T-helper 1 cell treated with Interleukin-12 subunit alpha and Interleukin-12 subunit beta and Interleukin-4 antibody, amounts not matched to agents 30 μg/mL and 1 μg/mL, for 36 hours (primary cell): ENCODE measurements around the gene RAB38.

ENCODE experiments used
- H3K27ac Mint-ChIP-seq: one replicate; pipeline ENCODE4 v1.8.0; 2021; ENCODE audit warnings: mild to moderate bottlenecking, mixed read lengths
- H3K27me3 Mint-ChIP-seq: one replicate; pipeline ENCODE4 v1.8.0; 2021; ENCODE audit warnings: low read depth, mixed read lengths
- H3K36me3 Mint-ChIP-seq: one replicate; pipeline ENCODE4 v1.8.0; 2021; ENCODE audit warnings: low read depth, mixed read lengths
- H3K4me1 Mint-ChIP-seq: one replicate; pipeline ENCODE4 v1.8.0; 2021; ENCODE audit warnings: low read depth, mixed read lengths
- H3K4me3 Mint-ChIP-seq: one replicate; pipeline ENCODE4 v1.8.0; 2021; ENCODE audit warnings: mild to moderate bottlenecking, moderate library complexity, mixed read lengths
- H3K9me3 Mint-ChIP-seq: one replicate; pipeline ENCODE4 v1.8.0; 2021; ENCODE audit warnings: mixed read lengths

Gene RAB38

GRCh38 chr11:88181776-88182175, 6.5 kb upstream of the RAB38 start:
- H3K9me3 Mint-ChIP-seq = no peaks in the 10 kb centered on the region
- peaks cover 22% of the 10 kb centered on the region for H3K27me3 Mint-ChIP-seq
- peaks cover 2% of the 10 kb centered on the region for H3K36me3 Mint-ChIP-seq
- no peak overlapping the region for H3K4me3 Mint-ChIP-seq
- H3K27ac Mint-ChIP-seq = no peak overlapping the region
- peaks cover 35% of the 10 kb centered on the region for H3K4me1 Mint-ChIP-seq

GRCh38 chr11:88179971-88180629, 4.9 kb upstream of the RAB38 start:
- Mint-ChIP-seq H3K27me3 (peaks cover 26% of the 10 kb centered on the region), H3K4me3 (peak overlapping the region; percentile 6), H3K36me3 (peaks cover 2% of the 10 kb centered on the region), H3K9me3 (no peaks in the 10 kb centered on the region), H3K27ac (no peak overlapping the region), H3K4me1 (peaks cover 37% of the 10 kb centered on the region)

- Mint-ChIP-seq H3K4me1 (peaks cover 44% of the 10 kb centered on the region), H3K27me3 (peaks cover 25% of the 10 kb centered on the region), H3K4me3 (peak overlapping the region; percentile 19), H3K36me3 (peaks cover 2% of the 10 kb centered on the region), H3K9me3 (no peaks in the 10 kb centered on the region), H3K27ac (peak overlapping the region; percentile 83)
Observed at GRCh38 chr11:88179141-88179540, 3.9 kb upstream of the RAB38 start.

- Mint-ChIP-seq H3K36me3 (no peaks in the 10 kb centered on the region), H3K4me3 (no peak overlapping the region), H3K4me1 (peaks cover 50% of the 10 kb centered on the region)
Observed at GRCh38 chr11:88178191-88178590, 2.9 kb upstream of the RAB38 start.

DNA sequence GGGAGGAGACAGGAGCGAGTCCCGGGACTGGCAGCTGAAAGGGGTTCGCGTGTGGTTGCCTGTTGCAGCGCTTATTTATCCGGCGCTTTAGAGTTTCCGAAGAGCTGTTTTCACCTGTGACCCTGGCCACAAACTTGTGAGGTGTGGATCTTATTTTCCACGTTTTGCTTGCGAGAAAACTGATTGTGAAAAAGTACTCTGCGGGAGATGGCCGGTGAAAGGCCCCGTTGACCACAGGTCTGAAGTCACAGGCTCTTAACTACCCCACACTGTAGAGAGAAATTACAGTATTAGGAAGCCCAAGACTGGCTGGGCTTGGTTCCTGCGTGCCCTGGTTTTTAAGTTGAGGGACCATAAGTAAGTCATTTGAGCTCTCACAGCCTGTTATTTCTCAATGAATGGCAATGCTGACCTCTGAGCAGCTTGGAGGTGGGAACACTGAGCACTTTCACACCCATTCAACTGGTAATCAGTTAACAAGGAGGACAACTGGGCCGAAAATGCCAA, 379 bp upstream of the RAB38 start:
- no peaks in the 10 kb centered on the region for H3K36me3 Mint-ChIP-seq
- peaks cover 47% of the 10 kb centered on the region for H3K4me1 Mint-ChIP-seq
- H3K27ac Mint-ChIP-seq = no peak overlapping the region
- H3K27me3 Mint-ChIP-seq = peaks cover 4% of the 10 kb centered on the region
- no peaks in the 10 kb centered on the region for H3K9me3 Mint-ChIP-seq
- H3K4me3 Mint-ChIP-seq = no peak overlapping the region

More at GRCh38 chr11:88178191-88178590, 2.9 kb upstream of the RAB38 start:
- peaks cover 16% of the 10 kb centered on the region for H3K27me3 Mint-ChIP-seq
- no peaks in the 10 kb centered on the region for H3K9me3 Mint-ChIP-seq
- H3K27ac Mint-ChIP-seq = no peak overlapping the region

DNA sequence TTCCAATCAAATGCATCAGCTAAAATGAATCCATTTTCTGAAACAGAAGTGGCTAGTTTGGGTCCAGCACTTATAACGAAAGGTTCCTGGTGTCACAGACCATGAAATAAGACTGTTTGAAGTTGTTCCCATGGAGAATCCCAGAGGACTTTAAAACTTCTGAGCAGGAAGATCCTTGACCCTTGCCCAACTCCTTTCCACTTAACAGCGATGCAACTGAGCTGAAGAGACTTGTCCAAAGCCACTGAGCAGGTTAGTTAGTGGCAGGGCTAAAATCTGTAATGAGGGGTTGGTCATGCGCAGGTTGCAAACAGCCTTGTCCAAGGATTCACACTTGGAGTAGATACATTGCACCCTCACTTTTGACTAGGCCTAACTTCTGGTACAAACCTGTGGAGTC, 1.3 kb downstream of the RAB38 start:
- no peaks in the 10 kb centered on the region for H3K36me3 Mint-ChIP-seq
- peaks cover 31% of the 10 kb centered on the region for H3K4me1 Mint-ChIP-seq
- peaks cover 6% of the 10 kb centered on the region for H3K27me3 Mint-ChIP-seq
- no peaks in the 10 kb centered on the region for H3K9me3 Mint-ChIP-seq
- no peak overlapping the region for H3K27ac Mint-ChIP-seq
- H3K4me3 Mint-ChIP-seq = peak overlapping the region; percentile 76

- H3K27me3 Mint-ChIP-seq = peaks cover 17% of the 10 kb centered on the region
- H3K27ac Mint-ChIP-seq = no peak overlapping the region
- H3K4me1 Mint-ChIP-seq = peaks cover 15% of the 10 kb centered on the region
- no peaks in the 10 kb centered on the region for H3K36me3 Mint-ChIP-seq
- no peaks in the 10 kb centered on the region for H3K9me3 Mint-ChIP-seq
- no peak overlapping the region for H3K4me3 Mint-ChIP-seq
Observed at GRCh38 chr11:88171982-88172381, 3.3 kb downstream of the RAB38 start.

- Mint-ChIP-seq H3K4me1 (peaks cover 15% of the 10 kb centered on the region), H3K9me3 (no peaks in the 10 kb centered on the region), H3K27ac (no peak overlapping the region), H3K36me3 (no peaks in the 10 kb centered on the region), H3K27me3 (peaks cover 17% of the 10 kb centered on the region), H3K4me3 (no peak overlapping the region)
Observed at GRCh38 chr11:88170673-88171072, 4.6 kb downstream of the RAB38 start.

DNA sequence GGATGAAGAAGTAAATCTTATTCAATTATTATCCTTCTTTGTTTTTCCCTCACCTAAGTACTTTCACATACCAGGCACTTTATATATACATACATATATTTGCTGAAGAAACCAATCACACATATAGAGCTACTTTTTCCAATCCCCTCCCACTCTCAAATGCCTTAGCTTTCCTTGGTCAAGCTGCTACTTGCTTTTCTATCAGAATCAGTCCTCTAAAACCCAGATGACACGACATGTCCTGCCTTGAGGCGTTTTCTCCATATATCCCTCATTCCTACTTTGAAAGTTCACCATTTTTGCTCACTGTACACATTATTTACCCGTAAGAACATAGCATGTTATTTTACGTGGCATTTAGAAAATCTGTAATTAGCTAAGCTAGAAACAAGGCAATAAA, 5.4 kb downstream of the RAB38 start:
- Mint-ChIP-seq H3K9me3 (no peaks in the 10 kb centered on the region), H3K4me3 (no peak overlapping the region), H3K4me1 (peaks cover 12% of the 10 kb centered on the region), H3K27me3 (peaks cover 15% of the 10 kb centered on the region), H3K27ac (no peak overlapping the region), H3K36me3 (no peaks in the 10 kb centered on the region)

DNA sequence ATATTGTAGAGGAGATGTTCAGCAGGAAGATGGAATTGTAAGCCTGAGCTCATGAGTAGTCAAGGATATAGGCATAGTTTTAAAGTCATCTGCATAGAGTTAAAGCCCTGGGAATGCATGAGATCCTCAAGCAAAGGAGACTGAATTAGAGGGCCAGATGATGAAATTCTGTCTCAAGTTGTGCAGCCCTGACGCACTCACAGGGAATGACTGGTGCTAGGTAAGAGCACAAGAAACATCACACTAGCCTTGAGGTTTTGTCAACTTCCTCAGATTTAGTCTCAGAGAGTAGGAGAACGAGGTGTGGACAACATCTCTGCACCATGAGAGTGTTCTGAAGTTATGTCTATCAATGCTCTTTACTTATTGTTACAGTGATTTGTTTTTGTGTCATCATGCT, 5.8 kb downstream of the RAB38 start:
- Mint-ChIP-seq H3K27me3 (peaks cover 15% of the 10 kb centered on the region), H3K4me3 (no peak overlapping the region)

DNA sequence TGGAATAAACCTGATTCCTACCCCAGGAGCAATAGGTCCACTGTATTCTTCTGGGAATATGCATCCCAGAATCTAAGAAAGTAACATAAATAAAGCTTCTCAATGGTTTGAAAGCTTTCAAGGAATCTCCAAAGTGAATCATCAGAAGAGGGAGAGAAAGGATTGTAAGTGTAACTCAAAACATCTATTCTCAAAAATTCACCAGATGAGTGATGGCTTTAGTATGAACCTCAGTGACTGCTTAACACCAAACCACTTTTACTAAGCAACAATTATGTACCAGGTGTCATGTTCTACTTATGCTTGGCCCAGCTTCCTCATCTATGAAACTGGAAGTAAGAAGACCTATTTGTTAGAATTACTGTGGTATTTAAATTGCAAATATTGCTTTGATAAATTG, 7.4 kb downstream of the RAB38 start:
- H3K4me3 Mint-ChIP-seq = no peak overlapping the region
- H3K27ac Mint-ChIP-seq = no peak overlapping the region
- H3K4me1 Mint-ChIP-seq = no peaks in the 10 kb centered on the region
- H3K36me3 Mint-ChIP-seq = no peaks in the 10 kb centered on the region
- peaks cover 18% of the 10 kb centered on the region for H3K27me3 Mint-ChIP-seq
- H3K9me3 Mint-ChIP-seq = no peaks in the 10 kb centered on the region

More for the DNA sequence above, 5.8 kb downstream of the RAB38 start:
- Mint-ChIP-seq H3K4me1 (peaks cover 10% of the 10 kb centered on the region), H3K36me3 (no peaks in the 10 kb centered on the region), H3K9me3 (no peaks in the 10 kb centered on the region), H3K27ac (no peak overlapping the region)

DNA sequence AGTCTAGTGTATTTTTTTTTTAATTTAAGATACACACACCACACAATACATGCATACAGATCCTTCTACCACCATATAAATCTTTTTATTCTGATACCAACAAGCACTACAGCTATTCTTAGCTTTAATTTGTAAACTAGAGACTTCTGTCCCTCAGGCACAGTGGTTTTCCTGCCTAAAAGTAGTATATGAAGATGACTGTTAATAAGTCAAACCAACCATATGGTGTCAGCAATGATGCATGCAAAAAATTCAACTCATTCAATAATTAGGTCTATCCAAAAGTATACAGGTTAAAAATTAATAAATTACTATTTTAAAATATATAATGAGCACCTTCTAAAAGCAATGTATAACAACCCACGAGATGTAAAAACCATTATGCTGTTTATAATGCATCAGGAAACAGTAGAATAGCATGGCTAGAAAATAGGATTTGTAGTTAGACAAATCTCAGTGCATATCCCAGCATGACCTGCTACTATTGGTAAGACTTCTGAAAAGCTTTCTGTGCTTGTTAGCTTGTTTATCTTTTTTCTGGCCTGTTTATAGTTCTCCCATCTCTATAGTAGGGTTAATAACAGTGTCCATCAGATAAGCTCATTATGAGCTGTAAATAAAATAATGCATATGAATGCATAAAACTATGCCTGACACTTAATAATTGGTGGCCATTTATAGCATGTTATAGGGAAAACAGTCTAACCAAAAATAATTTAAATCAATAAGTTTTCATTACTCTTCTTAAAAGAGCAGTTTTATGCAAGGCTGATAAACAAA, 10.2 kb downstream of the RAB38 start:
- Mint-ChIP-seq H3K4me1 (no peaks in the 10 kb centered on the region), H3K9me3 (no peaks in the 10 kb centered on the region), H3K4me3 (no peak overlapping the region), H3K27ac (no peak overlapping the region), H3K27me3 (peaks cover 29% of the 10 kb centered on the region), H3K36me3 (no peaks in the 10 kb centered on the region)

DNA sequence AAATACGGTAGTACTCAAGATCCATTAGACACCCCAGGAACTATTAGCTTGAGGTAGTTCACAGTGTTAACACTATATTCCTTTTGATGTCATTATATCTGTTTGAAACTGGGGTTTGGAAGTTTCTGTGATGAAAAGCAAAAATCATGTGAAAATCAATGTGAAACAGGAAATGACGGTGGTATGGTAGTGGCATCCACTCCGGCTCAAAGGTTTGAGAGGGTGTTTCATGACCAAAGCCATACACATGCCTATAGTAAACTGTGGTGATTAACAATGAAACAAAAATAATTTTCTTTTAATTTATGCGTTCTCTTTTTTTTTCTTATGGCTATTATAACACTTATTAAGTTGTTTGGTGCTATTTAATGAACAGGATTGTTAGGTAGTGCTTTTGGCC, 10.9 kb downstream of the RAB38 start:
- Mint-ChIP-seq H3K36me3 (no peaks in the 10 kb centered on the region), H3K27ac (no peak overlapping the region), H3K27me3 (peaks cover 36% of the 10 kb centered on the region), H3K9me3 (peaks cover 6% of the 10 kb centered on the region), H3K4me1 (no peaks in the 10 kb centered on the region), H3K4me3 (no peak overlapping the region)

DNA sequence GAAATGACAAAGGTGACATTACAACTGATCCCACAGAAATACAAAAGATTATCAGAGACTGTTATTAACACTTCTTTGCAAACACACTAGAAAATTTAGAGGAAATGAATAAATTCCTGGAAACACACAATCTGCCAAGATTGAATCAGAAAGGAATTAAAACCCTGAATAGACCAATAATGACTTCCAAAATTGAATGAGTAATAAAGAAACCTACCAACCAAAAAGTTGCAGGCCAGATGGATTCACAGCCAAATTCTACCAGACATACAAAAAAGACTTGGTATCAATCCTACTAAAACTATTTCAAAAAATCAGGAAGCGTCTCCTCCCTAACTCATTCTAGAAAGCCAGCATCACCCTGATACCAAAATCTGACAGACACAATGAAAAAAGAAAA, 17.2 kb downstream of the RAB38 start:
- Mint-ChIP-seq H3K4me3 (no peak overlapping the region), H3K4me1 (no peaks in the 10 kb centered on the region), H3K9me3 (peaks cover 23% of the 10 kb centered on the region), H3K36me3 (no peaks in the 10 kb centered on the region), H3K27ac (no peak overlapping the region), H3K27me3 (peaks cover 28% of the 10 kb centered on the region)

DNA sequence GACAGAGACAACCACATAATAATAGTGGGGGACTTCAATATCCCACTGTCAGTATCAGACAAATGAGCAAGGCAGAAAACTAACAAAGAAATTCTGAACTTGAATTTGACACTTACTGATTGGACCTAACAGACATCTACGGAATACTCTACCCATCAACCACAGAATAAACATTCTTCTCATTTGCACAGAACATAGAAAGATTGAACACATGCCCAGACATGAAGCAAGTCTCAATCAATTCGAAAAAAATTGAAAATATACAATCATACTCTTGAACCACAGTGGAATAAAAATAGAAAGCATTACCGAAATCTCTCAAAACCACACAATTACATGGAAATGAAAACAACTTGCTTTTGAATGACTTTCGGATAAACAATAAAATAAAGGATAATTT, 17.9 kb downstream of the RAB38 start:
- peaks cover 22% of the 10 kb centered on the region for H3K27me3 Mint-ChIP-seq
- no peaks in the 10 kb centered on the region for H3K4me1 Mint-ChIP-seq
- H3K36me3 Mint-ChIP-seq = no peaks in the 10 kb centered on the region
- H3K9me3 Mint-ChIP-seq = peaks cover 23% of the 10 kb centered on the region
- H3K27ac Mint-ChIP-seq = no peak overlapping the region
- H3K4me3 Mint-ChIP-seq = no peak overlapping the region
